H9 (cell line): ENCODE data around the gene PTCD1. TPM values are rescaled to one million over a fixed set of nuclear protein-coding genes. Genes with fewer than 3 reads are reported as not detected.

ENCODE experiments used
- DNase-seq: peaks from one replicate; pipeline ENCODE4 v3.0.0-alpha.2; 2017
- H2AFZ ChIP-seq: one replicate; pipeline ENCODE4 v1.6.1; 2013; ENCODE audit warnings: mild to moderate bottlenecking, low read length, control low read depth, moderate library complexity
- H2AK5ac ChIP-seq: 2 replicates; pipeline ENCODE4 v1.6.1; 2013; ENCODE audit warnings: low read length, control low read depth, mixed read lengths; ENCODE audit not compliant: insufficient read length
- H2BK120ac ChIP-seq: one replicate; pipeline ENCODE4 v1.6.1; 2013; ENCODE audit warnings: low read depth, mild to moderate bottlenecking, low read length, control low read depth, inconsistent platforms; ENCODE audit not compliant: poor library complexity, severe bottlenecking
- H2BK12ac ChIP-seq: 2 replicates; pipeline ENCODE4 v1.6.1; 2013; ENCODE audit warnings: low read length, control low read depth, mixed read lengths, low read depth; ENCODE audit not compliant: insufficient read length
- H2BK15ac ChIP-seq: 2 replicates; pipeline ENCODE4 v1.6.1; 2013; ENCODE audit warnings: low read depth, low read length, control low read depth
- H2BK20ac ChIP-seq: one replicate; pipeline ENCODE4 v1.6.1; 2013; ENCODE audit warnings: low read depth, mild to moderate bottlenecking, low read length, control low read depth, inconsistent platforms; ENCODE audit not compliant: poor library complexity, severe bottlenecking
- H2BK5ac ChIP-seq: 2 replicates; pipeline ENCODE4 v1.6.1; 2013; ENCODE audit warnings: low read length, control low read depth, mixed read lengths; ENCODE audit not compliant: insufficient read length
- H3K14ac ChIP-seq: 2 replicates; pipeline ENCODE4 v1.6.1; 2013; ENCODE audit warnings: low read length, control low read depth; ENCODE audit not compliant: insufficient read depth
- H3K18ac ChIP-seq: 2 replicates; pipeline ENCODE4 v1.6.1; 2013; ENCODE audit warnings: low read depth, mild to moderate bottlenecking, mixed read lengths, low read length, control low read depth; ENCODE audit not compliant: insufficient read length
- H3K23ac ChIP-seq: 2 replicates; pipeline ENCODE4 v1.6.1; 2013; ENCODE audit warnings: low read length, control low read depth, mixed read lengths, low read depth; ENCODE audit not compliant: insufficient read length
- H3K23me2 ChIP-seq: 2 replicates; pipeline ENCODE4 v1.6.1; 2013; ENCODE audit warnings: low read depth, mild to moderate bottlenecking, mixed read lengths, low read length, control low read depth; ENCODE audit not compliant: insufficient read length, poor library complexity, severe bottlenecking
- H3K27ac ChIP-seq: 2 replicates; pipeline ENCODE4 v1.5.1; 2013; ENCODE audit warnings: low read length, control low read depth, mixed read lengths, low read depth; ENCODE audit not compliant: insufficient read length
- H3K27me3 ChIP-seq: 2 replicates; pipeline ENCODE4 v1.6.1; 2013; ENCODE audit warnings: low read length, control low read depth, inconsistent platforms; ENCODE audit not compliant: insufficient read depth
- H3K4ac ChIP-seq: 2 replicates; pipeline ENCODE4 v1.6.1; 2013; ENCODE audit warnings: low read depth, mild to moderate bottlenecking, control low read depth, inconsistent platforms, low read length, moderate library complexity
- H3K4me1 ChIP-seq: 2 replicates; pipeline ENCODE4 v1.6.1; 2013; ENCODE audit warnings: low read length, control low read depth, inconsistent platforms; ENCODE audit not compliant: insufficient read depth
- H3K4me2 ChIP-seq: 2 replicates; pipeline ENCODE4 v1.6.1; 2013; ENCODE audit warnings: low read length, control low read depth, mixed read lengths; ENCODE audit not compliant: insufficient read length, insufficient read depth
- H3K56ac ChIP-seq: 2 replicates; pipeline ENCODE4 v1.6.1; 2013; ENCODE audit warnings: low read depth, mild to moderate bottlenecking, mixed read lengths, low read length, control low read depth; ENCODE audit not compliant: insufficient read length
- H3K79me1 ChIP-seq: 2 replicates; pipeline ENCODE4 v1.6.1; 2013; ENCODE audit warnings: low read depth, mild to moderate bottlenecking, moderate library complexity, low read length, control low read depth, inconsistent platforms; ENCODE audit not compliant: insufficient read depth, poor library complexity, severe bottlenecking
- H3K79me2 ChIP-seq: 2 replicates; pipeline ENCODE4 v1.6.1; 2013; ENCODE audit warnings: low read length, control low read depth, inconsistent platforms; ENCODE audit not compliant: insufficient read depth
- H3K9ac ChIP-seq: 2 replicates; pipeline ENCODE4 v1.6.1; 2013; ENCODE audit warnings: low read length, control low read depth, mixed read lengths; ENCODE audit not compliant: insufficient read length; ENCODE audit errors: extremely low read depth
- H3K9me3 ChIP-seq: one replicate; pipeline ENCODE4 v1.6.1; 2013; ENCODE audit warnings: low read depth, low read length, inconsistent platforms; ENCODE audit not compliant: control insufficient read depth
- H3T11ph ChIP-seq: one replicate; pipeline ENCODE4 v1.6.1; 2013; ENCODE audit warnings: mild to moderate bottlenecking, low read length, control low read depth, inconsistent platforms
- H4K20me1 ChIP-seq: one replicate; pipeline ENCODE4 v1.6.1; 2013; ENCODE audit not compliant: control insufficient read depth, insufficient read length, insufficient read depth
- H4K5ac ChIP-seq: 2 replicates; pipeline ENCODE4 v1.6.1; 2013; ENCODE audit warnings: low read depth, mild to moderate bottlenecking, mixed read lengths, low read length, control low read depth; ENCODE audit not compliant: insufficient read length
- H4K8ac ChIP-seq: replicated peaks from 2 replicates; pipeline ENCODE4 v1.6.1; 2013; ENCODE audit warnings: low read length, control low read depth, mixed read lengths, low read depth; ENCODE audit not compliant: insufficient read length
- H4K91ac ChIP-seq: 2 replicates; pipeline ENCODE4 v1.6.1; 2013; ENCODE audit warnings: low read depth, mild to moderate bottlenecking, moderate library complexity, mixed read lengths, low read length, control low read depth; ENCODE audit not compliant: insufficient read length
- H3K27ac Mint-ChIP-seq, 3 experiments: 2 replicates in 2 of 3; 3 replicates in 1 of 3; pipeline ENCODE4 v1.8.0; 2020 to 2021; ENCODE audit warnings: mixed read lengths in 3 of 3, mild to moderate bottlenecking in 1 of 3, moderate library complexity in 1 of 3
- H3K27me3 Mint-ChIP-seq: 2 replicates; pipeline ENCODE4 v1.8.0; 2021; ENCODE audit warnings: low read depth, mild to moderate bottlenecking, moderate library complexity, mixed read lengths
- H3K36me3 Mint-ChIP-seq, 3 experiments: 2 replicates in 2 of 3; 3 replicates in 1 of 3; pipeline ENCODE4 v1.8.0; 2020 to 2021; ENCODE audit warnings: low read depth in 3 of 3, mixed read lengths in 3 of 3; ENCODE audit not compliant: insufficient read depth in 1 of 3
- H3K4me1 Mint-ChIP-seq, 2 experiments: 2 replicates each; pipeline ENCODE4 v1.8.0; 2020; ENCODE audit warnings: mixed read lengths in 2 of 2
- H3K4me3 Mint-ChIP-seq, 2 experiments: 2 replicates in 1 of 2; 3 replicates in 1 of 2; pipeline ENCODE4 v1.8.0; 2020 to 2021; ENCODE audit warnings: mild to moderate bottlenecking in 2 of 2, mixed read lengths in 2 of 2, moderate library complexity in 1 of 2
- H3K9me3 Mint-ChIP-seq, 2 experiments: 2 replicates in 1 of 2; 3 replicates in 1 of 2; pipeline ENCODE4 v1.8.0; 2020; ENCODE audit warnings: mild to moderate bottlenecking in 2 of 2, mixed read lengths in 2 of 2, moderate library complexity in 1 of 2
- CTCF ChIP-seq: fragments of 200-600 bp; sonication (generic); conservative IDR thresholded peaks from 3 replicates; pipeline ENCODE4 v1.8.0; 2021; ENCODE audit warnings: antibody characterized with exemption, mild to moderate bottlenecking
- WGBS: extraction: QIAGEN DNeasy Blood & Tissue Kit; methylation state at CpG from one replicate; pipeline ENCODE4 v1.1.7; 2013; ENCODE audit warnings: missing lambda C conversion rate, low lambda C conversion rate, mixed read lengths; ENCODE audit not compliant: insufficient read length; ENCODE audit errors: extremely low coverage; 5-methylcytosine and 5-hydroxymethylcytosine counted together
- total RNA-seq: library from RNA; stranded (reverse); gene quantifications from 2 replicates; pipeline ENCODE4 v1.2.1, GENCODE V29; 2021

PTCD1 gene
- total RNA-seq, 1 experiment from 2014 or later, result 12.8 TPM

GRCh38 chr7:99399597-99399996 lies 39.0 kb downstream of the PTCD1 start:
- Histone ChIP-seq H4K20me1 (no peaks in the 10 kb centered on the region), H2BK5ac (no peak overlapping the region), H2BK12ac (no peak overlapping the region), H3K18ac (no peak overlapping the region), H2AFZ (no peak overlapping the region), H3T11ph (no peak overlapping the region), H2AK5ac (no peak overlapping the region), H4K91ac (no peak overlapping the region), H3K4me2 (no peak overlapping the region), H3K14ac (no peak overlapping the region), H3K9ac (no peak overlapping the region), H3K27me3 (no peaks in the 10 kb centered on the region), H3K4me1 (no peaks in the 10 kb centered on the region), H3K27ac (no peak overlapping the region), H4K5ac (no peak overlapping the region), H2BK20ac (no peak overlapping the region), H3K23ac (no peak overlapping the region), H3K9me3 (no peaks in the 10 kb centered on the region), H3K56ac (no peak overlapping the region), H3K79me1 (peaks cover under 1% of the 10 kb centered on the region), H4K8ac (no peak overlapping the region), H2BK120ac (no peak overlapping the region), H3K23me2 (no peaks in the 10 kb centered on the region), H2BK15ac (no peak overlapping the region), H3K4ac (no peak overlapping the region), H3K79me2 (peaks cover 4% of the 10 kb centered on the region; the same call in 1 of the 2 replicates)
- Mint-ChIP-seq H3K27me3 (no peaks in the 10 kb centered on the region; the same call in 1 of the 2 replicates), H3K27ac (no peak overlapping the region), H3K4me3 (no peak overlapping the region), H3K9me3 (no peaks in the 10 kb centered on the region), H3K4me1 (no peaks in the 10 kb centered on the region), H3K36me3 (peaks cover 48 to 94% (median 84%) of the 10 kb centered on the region in 3 experiments)
- TF ChIP-seq CTCF, result no peak
- DNase-seq, result no peak
- no CpG with 5 or more reads among the region's 6 CpGs for WGBS
